Stimulated activated CD4-positive, alpha-beta T cell treated with anti-CD3 and anti-CD28 coated beads, Interleukin-15, amount 100 ng/mL, for 1 hour (primary cell): ENCODE measurements around the gene GAS5.
"Not testable (repeated sequence)": the region's sequence is repeated elsewhere in the genome, so short reads cannot be mapped to it uniquely, and the experiment has no call there.

Source experiments
- DNase-seq, 2 donors: peaks; one replicate each; pipeline ENCODE4 v3.0.0-alpha.2; 2020; ENCODE audit warnings: low read depth in 1 of 2, low spot score in 1 of 2

The GAS5 gene

DNA sequence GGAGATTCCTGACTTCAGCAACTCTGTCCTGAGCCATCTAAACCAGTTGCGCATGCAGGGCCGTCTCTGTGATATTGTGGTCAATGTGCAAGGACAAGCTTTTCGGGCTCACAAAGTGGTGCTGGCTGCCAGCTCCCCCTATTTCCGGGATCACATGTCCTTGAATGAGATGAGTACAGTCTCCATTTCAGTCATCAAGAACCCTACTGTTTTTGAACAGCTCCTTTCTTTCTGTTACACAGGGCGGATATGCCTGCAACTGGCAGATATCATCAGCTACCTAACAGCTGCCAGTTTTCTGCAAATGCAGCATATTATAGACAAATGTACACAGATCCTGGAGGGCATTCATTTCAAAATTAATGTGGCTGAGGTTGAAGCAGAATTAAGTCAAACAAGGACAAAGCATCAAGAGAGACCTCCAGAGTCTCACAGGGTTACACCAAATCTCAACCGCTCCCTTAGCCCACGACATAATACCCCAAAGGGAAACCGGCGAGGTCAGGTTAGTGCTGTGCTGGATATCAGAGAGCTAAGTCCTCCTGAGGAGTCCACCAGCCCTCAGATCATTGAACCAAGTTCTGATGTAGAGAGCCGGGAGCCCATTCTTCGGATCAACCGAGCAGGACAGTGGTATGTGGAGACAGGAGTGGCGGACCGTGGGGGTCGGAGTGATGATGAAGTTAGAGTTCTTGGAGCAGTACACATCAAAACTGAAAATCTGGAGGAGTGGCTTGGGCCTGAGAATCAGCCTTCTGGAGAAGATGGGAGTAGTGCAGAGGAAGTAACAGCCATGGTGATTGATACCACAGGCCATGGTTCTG, 2.7 kb upstream of the GAS5 start:
- no peak for DNase-seq

DNA sequence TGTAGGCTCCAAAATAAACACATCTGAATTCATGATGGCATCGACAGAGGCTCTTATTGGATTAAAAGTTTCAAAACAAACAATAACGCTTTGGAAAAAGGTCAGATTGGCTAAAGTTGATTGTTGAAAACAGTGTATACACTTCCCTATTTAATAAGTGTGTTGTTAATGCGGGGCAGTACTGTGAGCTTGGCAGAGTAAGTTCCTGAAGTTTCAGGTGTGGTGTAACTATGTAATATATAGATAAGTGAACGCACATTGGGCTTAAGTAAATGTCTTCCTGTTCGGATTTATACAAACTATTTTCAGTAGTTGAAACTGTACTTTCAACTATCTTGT, 1.2 kb upstream of the GAS5 start:
- DNase-seq: no peak

- peak; percentile 87 to 90 for DNase-seq
Measured at GRCh38 chr1:173868266-173869020, 654 bp upstream of the GAS5 start, which contains the start of gene ZBTB37. TSS of gene ZBTB37 (plus strand) at chr1:173868380. CDS start at chr1:173870226, 1,846 bp downstream.

GRCh38 chr1:173867141-173867752, 542 bp downstream of the GAS5 start:
- DNase-seq: peak in 1 of 2 donors; percentile 46

- no peak for DNase-seq
Measured at GRCh38 chr1:173866413-173867115, 1.2 kb downstream of the GAS5 start.

GRCh38 chr1:173865468-173866164, 2.2 kb downstream of the GAS5 start:
- DNase-seq: no peak

GRCh38 chr1:173864179-173864867, 3.5 kb downstream of the GAS5 start:
- no peak for DNase-seq

DNA sequence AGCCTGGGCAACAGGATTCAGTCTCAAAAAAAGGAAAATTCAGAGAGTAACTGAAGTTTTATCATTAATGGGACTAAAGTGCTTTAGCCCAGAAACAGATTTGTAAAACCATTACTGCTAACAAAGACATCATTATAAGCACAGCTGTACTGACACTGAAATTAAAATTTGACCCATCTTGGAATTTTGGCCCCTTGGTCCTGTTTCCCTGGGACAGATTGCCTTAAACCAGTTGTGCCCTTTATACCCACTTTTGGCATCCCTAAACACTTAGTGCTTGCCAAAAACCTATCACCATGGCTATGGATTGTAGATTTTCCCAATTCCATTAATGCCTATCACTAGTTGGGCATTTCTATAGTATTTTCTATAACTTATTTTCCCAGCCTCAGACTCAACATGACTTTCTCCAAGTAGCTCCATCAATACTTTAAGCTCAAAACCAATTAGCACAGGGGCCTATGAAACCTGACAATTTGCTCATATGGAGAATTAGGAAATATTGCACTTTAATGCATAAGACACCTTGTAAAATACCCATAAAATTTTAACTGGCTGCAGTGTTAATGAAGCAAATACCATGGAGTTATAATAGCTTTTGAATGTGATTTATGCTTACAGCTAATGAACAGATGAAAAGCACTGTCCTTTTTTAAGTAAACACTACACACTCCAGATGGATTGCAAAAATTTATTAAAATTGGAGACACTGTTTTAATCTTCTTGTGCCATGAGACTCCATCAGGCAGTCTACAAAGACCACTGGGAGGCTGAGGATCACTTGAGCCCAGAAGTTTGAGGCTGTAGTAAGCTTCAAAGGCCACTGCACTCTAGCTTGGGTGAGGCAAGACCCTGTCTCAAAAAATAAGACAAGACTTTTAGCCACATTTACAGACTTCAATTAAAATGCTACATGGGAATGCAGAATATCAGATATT, 4.3 kb downstream of the GAS5 start:
- DNase-seq: no peak

DNA sequence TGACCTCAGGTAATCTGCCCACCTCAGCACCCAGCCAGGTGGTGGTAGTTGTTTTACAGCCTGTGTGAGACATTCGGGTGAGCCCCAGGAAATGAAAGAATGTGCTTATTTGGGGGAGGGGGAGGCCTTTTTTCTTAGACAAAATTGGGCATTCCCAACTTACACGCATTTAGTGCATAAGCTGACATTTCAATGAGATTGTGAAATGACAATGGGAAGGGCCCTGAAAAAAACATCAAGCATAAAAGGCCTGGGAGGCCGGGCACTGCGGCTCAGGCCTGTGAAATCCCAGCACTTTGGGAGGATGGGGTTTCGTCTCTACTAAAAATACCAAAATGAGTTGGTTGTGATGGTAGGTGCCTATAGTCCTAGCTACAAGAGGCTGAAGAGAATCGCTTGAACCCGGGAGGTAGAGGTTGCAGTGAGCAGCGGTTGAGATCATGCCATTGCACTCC, 5.0 kb downstream of the GAS5 start:
- no peak for DNase-seq

- DNase-seq: peak in 1 of 2 donors; percentile 20
Measured at GRCh38 chr1:173862146-173862768, 5.5 kb downstream of the GAS5 start.

- DNase-seq: no peak
Measured at GRCh38 chr1:173861731-173862145, 6.1 kb downstream of the GAS5 start.

DNA sequence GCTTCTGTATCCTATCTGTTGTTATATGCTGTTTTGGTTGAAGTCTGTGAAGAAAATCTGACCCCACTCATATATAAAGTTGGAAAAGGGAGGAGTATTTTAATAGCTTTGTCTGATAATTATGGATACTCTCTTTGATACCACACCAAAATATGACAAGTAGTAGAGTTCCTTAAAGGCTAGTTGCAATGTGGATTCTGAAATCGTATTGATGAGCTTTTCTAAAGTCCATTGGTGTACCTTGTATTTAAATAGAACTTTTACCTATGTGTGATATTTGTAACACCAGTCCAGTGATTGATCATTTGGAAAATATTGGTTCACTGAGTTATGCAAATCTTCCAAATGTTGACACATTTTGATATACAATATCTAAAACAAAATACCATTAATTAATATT, 7.7 kb downstream of the GAS5 start:
- no peak for DNase-seq

DNA sequence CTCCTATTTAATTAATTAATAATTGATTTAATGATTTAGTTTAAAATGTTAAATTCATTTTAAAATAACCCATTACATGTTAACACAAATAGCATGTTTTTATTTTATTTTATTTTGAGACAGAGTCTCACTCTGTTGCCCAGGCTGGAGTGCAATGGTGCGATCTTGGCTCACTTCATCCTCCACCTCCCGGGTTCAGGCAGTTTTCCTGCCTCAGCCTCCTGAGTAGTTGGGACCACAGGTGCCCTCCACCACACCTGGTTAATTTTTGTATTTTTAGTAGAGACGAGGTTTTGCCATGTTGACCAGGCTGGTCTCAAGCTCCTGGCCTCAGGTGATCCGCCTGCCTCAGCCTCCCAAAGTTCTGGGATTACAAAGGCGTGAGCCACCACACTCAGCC, 8.2 kb downstream of the GAS5 start:
- not testable (repeated sequence) for DNase-seq

DNA sequence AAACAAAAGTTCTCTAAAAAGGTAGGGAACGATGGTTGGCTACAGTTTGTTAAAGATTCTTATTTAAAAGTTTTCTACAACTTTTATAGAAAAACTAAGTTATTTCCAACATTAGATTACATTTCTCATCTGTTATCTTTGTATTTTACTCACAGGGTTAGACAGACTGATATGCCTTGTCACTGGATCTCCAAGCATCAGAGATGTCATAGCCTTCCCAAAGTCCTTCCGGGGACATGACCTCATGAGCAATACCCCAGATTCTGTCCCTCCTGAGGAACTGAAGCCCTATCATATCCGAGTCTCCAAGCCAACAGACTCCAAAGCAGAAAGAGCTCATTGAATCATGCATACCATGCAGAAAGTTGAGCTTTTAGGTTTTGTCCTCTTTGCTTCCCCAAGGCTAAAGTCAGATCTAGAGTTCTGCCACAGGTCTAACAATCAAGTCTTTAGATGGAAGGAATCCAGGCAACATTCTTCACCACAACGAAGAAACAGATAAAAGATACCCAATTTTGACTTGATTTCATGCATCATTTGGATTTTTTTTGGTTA, 10.3 kb downstream of the GAS5 start:
- no peak for DNase-seq

DNA sequence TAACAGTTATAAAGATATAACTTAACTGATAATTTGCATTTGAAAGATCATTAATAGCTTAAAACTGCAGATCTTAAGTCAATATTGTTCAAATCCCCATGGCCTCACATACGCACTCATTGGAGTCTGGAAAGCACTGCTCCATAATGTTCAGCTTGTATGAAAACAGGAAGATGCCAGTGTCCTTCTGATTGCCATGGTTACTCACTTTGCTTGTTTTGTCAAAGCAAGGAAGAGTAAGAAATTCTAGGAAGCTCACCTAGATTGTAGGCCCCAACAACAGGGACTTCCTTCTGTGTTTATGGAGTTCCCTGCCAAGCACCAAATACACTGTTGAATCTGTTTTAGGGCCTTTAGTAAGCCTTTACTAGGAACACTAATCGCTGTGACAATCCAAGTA, 10.9 kb downstream of the GAS5 start:
- DNase-seq: no peak

DNA sequence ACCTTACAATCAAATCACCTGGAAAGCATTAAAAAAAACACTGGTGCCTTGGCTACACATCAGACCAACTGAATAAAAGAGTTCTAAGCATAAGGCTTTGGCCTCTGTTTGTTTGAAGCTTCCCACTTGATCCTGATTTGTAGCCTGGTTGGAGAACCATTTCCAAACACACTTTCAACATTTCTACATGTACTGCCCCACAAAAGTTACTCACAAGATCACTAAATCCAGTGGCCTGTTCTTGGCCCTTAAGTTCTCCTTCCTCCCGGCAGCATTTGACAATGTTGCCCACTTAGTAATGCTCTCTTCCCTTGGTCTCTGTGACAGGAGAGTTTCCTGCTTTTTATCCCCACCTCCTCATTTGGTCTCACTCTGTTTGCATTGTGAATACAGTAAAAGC, 11.8 kb downstream of the GAS5 start:
- DNase-seq: no peak

DNA sequence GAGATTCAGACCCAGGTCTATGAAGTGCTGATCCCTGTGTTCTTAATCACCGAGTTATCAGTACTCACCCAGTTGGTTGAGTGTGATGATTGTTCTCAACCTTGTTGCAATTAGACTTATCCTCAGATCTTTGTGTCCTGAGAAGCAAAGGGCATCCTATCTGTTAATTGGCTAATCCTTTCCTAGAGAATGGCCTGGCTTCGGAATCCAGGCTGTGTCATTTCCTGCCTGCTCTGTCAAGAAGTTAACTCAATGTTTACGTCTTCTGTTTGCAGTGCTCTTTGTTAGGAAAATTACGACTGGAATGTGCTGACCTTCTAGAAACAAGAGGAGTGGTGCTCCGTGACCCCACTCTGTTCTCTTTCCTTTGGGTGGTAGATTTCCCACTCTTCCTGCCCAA, 14.7 kb downstream of the GAS5 start:
- DNase-seq: no peak

DNA sequence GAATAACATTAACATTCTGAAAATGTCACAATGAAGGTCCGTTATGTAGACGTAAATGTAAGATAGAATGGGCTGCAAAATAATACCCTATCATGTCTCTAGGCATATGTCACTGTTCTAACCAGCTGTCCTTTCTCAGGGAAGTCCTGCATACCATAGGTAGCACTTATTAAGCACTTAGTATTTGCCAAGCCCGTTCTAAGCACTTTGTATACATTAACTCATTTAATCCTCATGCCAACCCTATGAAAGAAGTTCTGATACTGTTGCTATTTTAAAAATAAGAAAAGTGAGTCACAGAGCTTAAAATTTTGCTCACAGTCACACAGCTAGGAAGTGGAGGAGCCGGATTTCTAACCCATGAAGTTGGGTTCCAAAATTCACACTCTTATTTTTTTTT, 15.7 kb downstream of the GAS5 start:
- DNase-seq: no peak
